IPS-20b (cell line): ENCODE results near the gene ELL.

Experiments
- H3K27ac ChIP-seq: one replicate; pipeline ENCODE4 v1.5.1; 2013; ENCODE audit warnings: low read length
- H3K27me3 ChIP-seq: 2 replicates; pipeline ENCODE4 v1.6.1; 2013; ENCODE audit warnings: mild to moderate bottlenecking, low read length, inconsistent platforms; ENCODE audit not compliant: insufficient read depth
- H3K36me3 ChIP-seq: 2 replicates; pipeline ENCODE4 v1.6.1; 2013; ENCODE audit warnings: low read depth, mild to moderate bottlenecking, inconsistent platforms, low read length, moderate library complexity; ENCODE audit not compliant: insufficient read depth
- H3K4me1 ChIP-seq: 2 replicates; pipeline ENCODE4 v1.6.1; 2013; ENCODE audit warnings: mild to moderate bottlenecking, control low read depth, inconsistent platforms, low read length, moderate library complexity; ENCODE audit not compliant: insufficient read depth
- H3K4me3 ChIP-seq: 2 replicates; pipeline ENCODE4 v1.5.1; 2013; ENCODE audit warnings: mild to moderate bottlenecking, low read length, inconsistent platforms
- H3K9ac ChIP-seq: 2 replicates; pipeline ENCODE4 v1.6.1; 2013; ENCODE audit warnings: low read depth, mild to moderate bottlenecking, inconsistent platforms, low read length, moderate library complexity
- H3K9me3 ChIP-seq: 2 replicates; pipeline ENCODE4 v1.6.1; 2013; ENCODE audit warnings: mild to moderate bottlenecking, low read depth, low read length, inconsistent platforms; ENCODE audit not compliant: insufficient read depth

ELL gene

DNA sequence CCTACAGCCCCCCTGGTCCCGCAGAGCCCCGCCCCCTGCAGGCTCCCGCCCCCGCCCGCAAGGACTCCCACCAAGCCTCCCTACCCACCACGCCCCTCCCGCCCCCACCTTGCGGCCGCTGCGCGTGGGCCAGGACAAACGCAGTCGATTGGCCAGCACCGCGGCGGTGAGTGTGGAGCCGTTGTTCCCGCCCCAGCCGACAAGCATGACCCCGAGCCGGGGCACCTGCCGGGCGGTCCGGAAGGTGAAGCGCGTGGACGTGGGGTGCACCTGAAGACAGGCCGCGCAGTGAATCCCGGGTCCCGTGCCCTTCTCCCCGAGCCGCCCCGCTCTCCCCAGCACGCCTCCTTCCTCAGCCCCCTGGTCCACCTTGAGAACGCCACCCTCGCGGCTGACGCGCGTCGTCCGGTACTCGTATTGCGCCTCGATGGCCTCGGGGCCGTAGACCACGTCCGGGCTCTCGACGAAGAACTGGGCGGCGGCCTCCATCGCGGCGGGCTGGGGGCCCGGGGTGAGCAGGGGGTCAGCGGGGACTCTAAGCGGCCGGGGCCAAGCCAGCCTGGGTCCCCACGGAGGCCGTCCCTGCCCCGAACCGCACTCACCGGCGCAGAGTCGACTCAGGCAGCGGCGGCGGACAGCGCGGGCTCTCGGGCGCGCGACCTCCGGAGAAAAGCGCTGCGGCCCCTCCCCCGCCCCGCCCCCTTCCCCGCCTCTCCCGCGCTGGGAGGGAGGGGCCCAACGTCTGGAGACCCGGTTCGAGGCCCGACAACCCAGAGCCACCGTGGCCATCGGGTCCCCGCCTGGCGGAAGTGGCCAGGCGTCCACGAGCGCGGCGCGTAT, 84.2 kb downstream of the ELL start, which contains the start of gene ISYNA1:
Gene ISYNA1 (minus strand): TSS at position 643 of the 840 bp plus-strand sequence. CDS start 154 bp downstream, at position 489.
- Histone ChIP-seq H3K9me3 (no peaks in the 10 kb centered on the region), H3K9ac (peak within 1 kb of the TSS; percentile 70; the same call in 1 of the 2 replicates), H3K27ac (no peak within 1 kb of the TSS), H3K27me3 (no peaks in the 10 kb centered on the region; the same call in 1 of the 2 replicates), H3K4me1 (peaks cover 11% of the 10 kb centered on the region; the same call in 1 of the 2 replicates), H3K4me3 (peak within 1 kb of the TSS; percentile 75), H3K36me3 (peaks cover 19% of the 10 kb centered on the region)

DNA sequence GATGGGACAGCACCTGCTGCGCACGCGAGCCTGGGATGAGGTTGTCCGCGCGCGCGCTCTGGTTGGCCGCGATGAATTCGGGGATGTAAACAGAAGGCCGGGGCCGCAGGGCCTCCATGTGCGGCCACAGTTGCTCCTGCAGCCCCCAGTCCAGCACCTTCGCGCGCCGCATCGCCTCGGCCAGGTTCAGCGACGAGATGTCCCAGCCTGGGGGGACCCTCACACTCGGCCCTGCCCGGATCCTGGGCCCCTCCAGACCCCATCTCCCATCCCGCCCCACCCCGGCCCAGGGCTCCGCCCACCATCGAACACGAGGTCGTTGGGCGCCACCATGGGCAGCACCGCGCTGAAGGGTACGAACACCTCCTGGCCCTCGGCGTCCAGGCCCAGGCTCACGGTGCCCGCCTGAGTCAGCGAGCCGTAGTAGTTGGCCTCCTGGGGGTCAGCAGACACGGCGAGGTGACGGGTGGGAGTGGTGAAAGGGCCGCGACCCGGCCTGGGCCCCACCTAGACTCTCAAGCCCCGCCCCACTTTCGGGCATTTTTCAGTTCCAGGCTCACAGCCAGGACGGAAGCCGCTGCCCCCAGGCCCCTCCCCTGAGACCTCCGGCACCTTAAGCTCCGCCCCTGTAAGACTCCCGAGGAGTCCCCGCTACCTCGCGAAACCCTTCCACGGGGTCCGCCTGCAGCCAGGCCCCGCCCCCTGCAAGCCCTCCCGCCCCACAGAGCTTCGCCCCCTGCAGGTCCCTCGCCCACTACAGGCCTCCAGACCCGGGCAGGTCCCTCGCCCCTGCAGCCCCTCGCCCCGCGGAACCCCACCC, 85.0 kb downstream of the ELL start:
- Histone ChIP-seq H3K4me3 (peak overlapping the region; percentile 75), H3K9me3 (no peaks in the 10 kb centered on the region), H3K9ac (peak overlapping the region; percentile 58; the same call in 1 of the 2 replicates), H3K36me3 (peaks cover 19% of the 10 kb centered on the region), H3K4me1 (peaks cover 12% of the 10 kb centered on the region; the same call in 1 of the 2 replicates), H3K27ac (no peak overlapping the region), H3K27me3 (no peaks in the 10 kb centered on the region; the same call in 1 of the 2 replicates)

DNA sequence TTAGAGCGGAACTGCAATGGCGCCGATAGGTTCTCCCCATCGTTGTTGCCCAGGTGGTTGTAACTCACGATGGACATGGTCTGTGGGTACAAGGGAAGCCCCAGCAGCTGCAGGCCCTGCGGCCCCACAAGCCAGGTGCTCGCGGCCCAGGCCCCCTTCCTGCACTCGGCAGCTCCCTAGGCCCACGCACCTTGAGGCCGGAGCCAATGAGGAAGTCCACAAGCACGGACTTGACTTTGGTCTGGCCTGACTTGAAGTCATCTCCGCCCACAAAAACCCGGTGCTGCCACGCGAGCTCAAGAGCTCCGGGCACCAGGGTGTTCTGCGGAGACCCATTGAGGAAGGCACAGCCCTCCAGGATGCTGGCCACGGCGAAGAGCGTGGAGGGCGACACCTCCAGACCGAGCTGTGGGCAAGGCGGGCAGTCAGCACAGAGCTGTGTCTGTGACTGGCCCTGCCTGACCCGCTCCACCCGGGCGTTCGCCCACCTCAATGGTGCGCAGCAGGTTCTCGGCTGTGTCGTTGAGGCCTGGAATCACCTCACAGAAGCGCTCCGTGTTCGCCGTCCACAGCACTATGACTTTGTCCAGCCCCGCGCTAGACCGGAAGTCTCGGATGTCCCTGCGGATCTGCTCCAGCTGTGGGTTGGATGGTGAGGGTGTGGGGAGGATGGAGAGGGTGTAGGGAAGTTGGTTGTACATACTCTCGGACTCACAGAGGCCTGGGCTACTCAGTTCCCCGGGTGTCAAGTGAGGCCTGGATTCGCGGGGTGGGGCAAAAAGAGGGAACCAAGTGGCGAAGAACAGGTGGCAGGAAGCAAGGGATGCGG, 85.8 kb downstream of the ELL start:
- H3K27ac ChIP-seq = no peak overlapping the region
- H3K4me3 ChIP-seq = peak overlapping the region; percentile 75; the same call in 1 of the 2 replicates
- peaks cover 19% of the 10 kb centered on the region for H3K36me3 ChIP-seq
- peaks cover 12% of the 10 kb centered on the region; the same call in 1 of the 2 replicates for H3K4me1 ChIP-seq
- H3K9me3 ChIP-seq = no peaks in the 10 kb centered on the region
- H3K27me3 ChIP-seq = no peaks in the 10 kb centered on the region; the same call in 1 of the 2 replicates
- H3K9ac ChIP-seq = no peak overlapping the region; the same call in 1 of the 2 replicates

DNA sequence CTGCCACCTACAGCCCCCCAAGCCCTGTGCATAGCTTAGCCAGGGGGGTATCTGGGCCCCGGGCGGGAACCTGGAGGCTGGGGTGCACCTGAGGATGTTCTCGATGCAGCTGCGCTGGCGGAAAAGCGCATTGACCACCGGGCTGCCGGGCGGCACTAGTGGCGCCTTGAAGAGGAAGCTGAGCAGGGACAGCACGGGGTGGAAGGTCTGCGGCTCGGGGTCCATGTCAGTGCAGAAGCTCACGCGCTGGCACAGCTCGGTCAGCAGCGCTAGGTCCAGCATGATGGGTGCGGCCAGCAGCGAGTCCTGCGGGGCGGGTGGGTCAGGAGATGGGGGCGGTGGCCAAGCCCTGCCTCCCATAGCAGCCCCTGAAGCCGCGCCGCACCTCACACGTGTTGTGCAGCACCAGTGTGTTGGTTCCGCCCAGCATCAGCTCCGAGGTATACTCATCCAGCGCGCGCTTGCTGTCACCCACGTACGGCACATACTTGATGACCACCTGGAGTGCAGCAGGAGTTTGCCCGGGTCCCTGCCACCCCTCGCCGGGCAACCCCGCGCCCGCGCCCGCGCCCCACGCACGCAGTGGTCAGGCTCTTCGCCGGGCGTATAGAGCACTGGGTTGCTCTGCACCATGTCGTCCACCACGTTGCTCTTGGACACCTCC, 86.6 kb downstream of the ELL start:
- Histone ChIP-seq H3K27me3 (no peaks in the 10 kb centered on the region; the same call in 1 of the 2 replicates), H3K4me1 (peaks cover 12% of the 10 kb centered on the region; the same call in 1 of the 2 replicates), H3K9me3 (no peaks in the 10 kb centered on the region), H3K9ac (no peak overlapping the region), H3K4me3 (no peak overlapping the region), H3K36me3 (peaks cover 19% of the 10 kb centered on the region), H3K27ac (no peak overlapping the region)

DNA sequence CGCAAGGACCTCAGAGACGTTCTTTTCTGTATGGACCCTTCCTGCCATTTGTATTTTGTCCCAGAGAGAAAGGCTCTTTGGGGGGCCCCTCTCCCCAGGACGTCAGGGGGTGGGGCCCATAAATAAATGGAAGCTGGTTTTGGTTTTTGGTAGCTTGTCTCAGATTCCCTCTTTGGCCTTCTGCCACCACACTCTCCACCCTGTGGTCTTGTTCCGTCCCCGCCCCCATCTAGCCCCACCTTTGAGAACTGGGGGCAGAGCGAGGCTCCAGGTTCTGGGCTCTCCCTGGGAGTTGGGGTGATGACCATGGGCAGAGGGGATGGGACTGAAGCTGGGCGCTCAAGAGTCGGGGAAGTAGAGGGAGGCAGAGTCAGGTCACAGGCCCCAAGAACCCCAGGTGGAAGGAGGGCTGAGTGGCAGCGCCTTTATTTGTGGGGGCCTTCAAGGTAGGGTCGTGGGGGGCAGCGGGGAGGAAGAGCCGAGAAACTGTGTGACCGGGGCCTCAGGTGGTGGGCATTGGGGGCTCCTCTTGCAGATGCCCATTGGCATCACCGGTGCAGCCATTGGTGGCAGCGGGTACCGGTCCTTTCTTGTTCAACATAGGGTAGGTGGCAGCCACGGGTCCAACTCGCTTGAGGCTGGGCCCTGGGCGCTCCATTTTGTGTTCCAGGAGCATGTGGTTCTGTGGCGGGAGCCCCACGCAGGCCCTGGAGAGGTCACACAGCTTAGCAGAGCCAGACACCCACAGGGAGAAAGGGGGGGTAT, 87.3 kb downstream of the ELL start:
- peak overlapping the region; percentile 52 for H3K4me3 ChIP-seq
- peaks cover 19% of the 10 kb centered on the region for H3K36me3 ChIP-seq
- no peak overlapping the region for H3K27ac ChIP-seq
- peaks cover 12% of the 10 kb centered on the region; the same call in 1 of the 2 replicates for H3K4me1 ChIP-seq
- H3K9me3 ChIP-seq = no peaks in the 10 kb centered on the region
- H3K27me3 ChIP-seq = no peaks in the 10 kb centered on the region; the same call in 1 of the 2 replicates
- peak overlapping the region; percentile 48; the same call in 1 of the 2 replicates for H3K9ac ChIP-seq

DNA sequence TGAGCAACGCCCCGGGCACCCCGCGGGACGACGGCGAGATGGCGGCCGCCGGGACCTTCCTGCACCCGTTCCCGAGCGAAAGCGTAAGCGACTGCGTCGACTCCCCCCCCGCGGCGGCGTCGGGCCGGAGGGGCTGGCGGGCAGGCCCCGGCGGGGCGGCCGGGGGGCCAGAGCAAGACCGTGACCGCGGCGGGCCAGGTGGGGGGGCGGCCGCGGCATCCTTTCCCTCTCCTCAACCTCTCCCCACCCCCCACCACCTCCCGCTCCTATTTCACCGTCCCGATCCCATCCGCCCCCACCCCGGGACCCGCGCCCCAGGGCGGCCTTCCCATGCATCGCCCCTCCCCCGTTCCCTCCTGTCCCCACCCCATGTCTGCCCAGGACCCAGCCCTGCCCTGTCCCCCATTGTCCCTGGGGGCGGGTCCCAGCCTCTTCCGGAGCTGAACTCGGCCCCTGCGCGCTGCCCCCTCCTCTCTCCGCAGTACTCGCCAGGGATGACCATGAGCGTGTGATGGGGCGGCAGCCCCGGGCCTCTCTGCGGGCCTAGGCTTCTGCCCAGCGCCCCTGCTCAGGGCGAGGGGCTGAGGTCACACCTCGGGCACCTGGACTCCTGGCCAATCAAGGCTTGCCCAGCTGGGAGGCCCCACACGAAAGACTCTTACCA, 88.0 kb downstream of the ELL start:
- Histone ChIP-seq H3K9ac (peak overlapping the region; percentile 48; the same call in 1 of the 2 replicates), H3K4me1 (peaks cover 4% of the 10 kb centered on the region; the same call in 1 of the 2 replicates), H3K9me3 (no peaks in the 10 kb centered on the region), H3K27me3 (no peaks in the 10 kb centered on the region; the same call in 1 of the 2 replicates), H3K27ac (no peak overlapping the region), H3K4me3 (peak overlapping the region; percentile 52), H3K36me3 (peaks cover 19% of the 10 kb centered on the region)

DNA sequence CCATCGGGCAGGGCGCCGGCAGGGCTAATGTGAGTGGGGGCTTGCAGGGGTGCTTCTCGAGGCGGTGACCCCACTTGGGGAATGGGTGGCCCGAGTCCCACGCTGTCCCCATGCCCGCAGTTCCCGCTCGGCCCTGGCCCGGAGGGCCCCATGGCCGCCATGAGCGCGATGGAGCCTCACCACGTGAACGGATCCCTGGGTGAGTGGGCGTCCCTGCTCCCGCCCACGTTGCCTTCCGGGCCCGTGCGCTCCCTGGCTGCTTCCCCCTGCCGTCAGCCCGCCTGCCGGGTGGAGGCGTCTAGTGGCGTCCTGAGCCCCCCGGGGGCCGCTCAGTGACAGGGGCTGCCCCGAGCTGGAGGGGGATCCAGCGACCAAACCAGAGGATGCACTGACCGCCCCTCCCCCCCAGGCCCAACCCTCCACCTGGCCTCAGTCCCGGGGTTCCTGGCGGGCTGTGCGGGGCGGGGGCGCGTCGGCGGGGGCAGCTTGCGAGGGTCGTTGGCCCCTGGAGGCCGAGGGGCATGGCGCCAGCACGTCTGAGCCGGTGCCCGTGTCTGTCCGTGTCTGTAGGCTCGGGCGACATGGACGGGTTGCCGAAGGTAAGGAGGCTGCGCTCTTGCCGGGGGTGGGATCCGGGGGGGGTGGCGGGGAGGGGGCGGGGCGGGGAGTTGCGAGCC, 88.7 kb downstream of the ELL start:
- no peak overlapping the region for H3K27ac ChIP-seq
- peaks cover 19% of the 10 kb centered on the region for H3K36me3 ChIP-seq
- peak overlapping the region; percentile 60 for H3K4me3 ChIP-seq
- H3K4me1 ChIP-seq = peaks cover 4% of the 10 kb centered on the region; the same call in 1 of the 2 replicates
- H3K9me3 ChIP-seq = no peaks in the 10 kb centered on the region
- H3K27me3 ChIP-seq = no peaks in the 10 kb centered on the region; the same call in 1 of the 2 replicates
- peak overlapping the region; percentile 64; the same call in 1 of the 2 replicates for H3K9ac ChIP-seq

DNA sequence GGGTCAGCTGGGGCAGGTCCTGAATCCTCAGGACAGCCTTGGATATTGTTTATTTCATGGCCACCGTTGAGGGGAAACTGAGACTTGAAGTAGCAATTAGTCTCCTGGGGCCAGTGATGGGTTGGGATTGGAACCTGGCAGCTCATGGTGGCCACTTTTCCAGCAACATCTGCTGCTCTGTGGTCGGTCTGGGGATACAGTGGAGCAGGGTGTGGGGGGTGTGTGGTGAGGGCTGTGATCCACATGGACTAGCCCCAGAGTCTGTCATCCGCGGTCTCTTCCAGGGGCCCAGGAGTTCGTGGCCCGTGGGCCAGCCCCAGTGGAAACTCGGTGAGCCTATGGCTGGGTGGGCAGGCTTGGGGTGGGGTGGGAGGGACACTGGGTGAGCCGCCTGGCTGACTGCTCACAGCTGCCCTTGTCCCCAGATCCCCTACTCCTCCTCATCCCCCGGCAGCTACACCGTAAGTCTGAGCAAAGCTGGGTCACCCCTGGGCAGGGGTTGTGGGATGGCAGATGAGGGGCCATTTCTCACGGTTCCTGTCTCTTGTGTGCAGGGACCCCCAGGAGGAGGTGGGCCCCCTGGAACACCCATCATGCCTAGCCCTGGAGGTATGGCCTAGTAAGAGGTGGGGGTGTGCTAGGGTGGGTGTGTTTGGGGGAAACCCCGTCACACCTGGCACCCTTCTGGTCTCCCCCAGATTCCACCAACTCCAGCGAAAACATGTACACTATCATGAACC, 89.4 kb downstream of the ELL start:
- peak overlapping the region; percentile 64; the same call in 1 of the 2 replicates for H3K9ac ChIP-seq
- H3K27ac ChIP-seq = no peak overlapping the region
- H3K4me3 ChIP-seq = peak overlapping the region; percentile 60
- no peaks in the 10 kb centered on the region for H3K9me3 ChIP-seq
- peaks cover 19% of the 10 kb centered on the region for H3K36me3 ChIP-seq
- H3K27me3 ChIP-seq = no peaks in the 10 kb centered on the region; the same call in 1 of the 2 replicates
- H3K4me1 ChIP-seq = peaks cover 4% of the 10 kb centered on the region; the same call in 1 of the 2 replicates
